Activated CD8-positive, alpha-beta T cell treated with anti-CD3 and anti-CD28 coated beads for 36 hours (primary cell): ENCODE data around the gene RASL10A. TPM values are rescaled to one million over a fixed set of nuclear protein-coding genes. Genes with fewer than 3 reads are reported as not detected.

Source experiments
- ATAC-seq: fragments of 200-7000 bp; cut with Tn5 transposase; one replicate; pipeline ENCODE4 v1.10.0; 2021; ENCODE audit warnings: mild to moderate bottlenecking, moderate library complexity
- CTCF ChIA-PET: fragments of 350-600 bp; sonication (Branson Sonifier 250); formaldehyde crosslinking; loops from one replicate; lab custom pipeline; 2021; ENCODE audit warnings: antibody characterized with exemption; lab: Charles Lee
- POLR2A ChIA-PET: fragments of 350-600 bp; sonication (Branson Sonifier 250); formaldehyde crosslinking; loops from one replicate; lab custom pipeline; 2021; ENCODE audit warnings: antibody characterized with exemption; lab: Charles Lee
- DNase-seq: peaks from one replicate; pipeline ENCODE4 v3.0.0-alpha.2; 2020
- H3K27ac Mint-ChIP-seq: one replicate; pipeline ENCODE4 v1.8.0; 2021; ENCODE audit warnings: mild to moderate bottlenecking, mixed read lengths
- H3K27me3 Mint-ChIP-seq: one replicate; pipeline ENCODE4 v1.8.0; 2021; ENCODE audit warnings: mixed read lengths
- H3K36me3 Mint-ChIP-seq: one replicate; pipeline ENCODE4 v1.8.0; 2021; ENCODE audit warnings: low read depth, mixed read lengths
- H3K4me1 Mint-ChIP-seq: one replicate; pipeline ENCODE4 v1.8.0; 2021; ENCODE audit warnings: low read depth, mixed read lengths
- H3K4me3 Mint-ChIP-seq: one replicate; pipeline ENCODE4 v1.8.0; 2021; ENCODE audit warnings: mild to moderate bottlenecking, moderate library complexity, mixed read lengths
- H3K9me3 Mint-ChIP-seq: one replicate; pipeline ENCODE4 v1.8.0; 2021; ENCODE audit warnings: mixed read lengths
- CTCF ChIP-seq: fragments of 200-600 bp; IDR thresholded peaks from one replicate; pipeline ENCODE4 v1.8.0; 2022; ENCODE audit warnings: antibody characterized with exemption, mild to moderate bottlenecking
- intact Hi-C: fragments of 100-400 bp; cut with micrococcal nuclease; formaldehyde crosslinking; loops from one replicate; pipeline ENCODE4 v1.10.0; 2022
- total RNA-seq, 2 experiments: library from RNA; stranded (reverse); gene quantifications; one replicate each; pipeline ENCODE4 v1.2.3, GENCODE V29; 2021

RASL10A gene
- total RNA-seq, 2 experiments from 2014 or later: 0.56 TPM; not detected in 1

- DNase-seq (no peak), ATAC-seq (no peak)
- ChIA-PET CTCF (interaction anchor here (1.3 kb wide), 1 partner anchor 25 kb away, joined by 3 read pairs; no protein-coding TSS in a partner anchor), POLR2A (no interaction called here)
- Mint-ChIP-seq H3K9me3 (no peaks in the 10 kb centered on the region), H3K4me3 (no peak overlapping the region), H3K36me3 (peaks cover 44% of the 10 kb centered on the region), H3K4me1 (no peaks in the 10 kb centered on the region), H3K27ac (no peak overlapping the region), H3K27me3 (no peaks in the 10 kb centered on the region)
- intact Hi-C loops: no loop called here
- TF ChIP-seq CTCF: no peak
Observed at GRCh38 chr22:29352778-29353177, 37.3 kb upstream of the RASL10A start.

- no peak for ATAC-seq
- intact Hi-C loops: no loop called here
- CTCF ChIA-PET: no interaction called here
- H3K27me3 Mint-ChIP-seq: no peaks in the 10 kb centered on the region
- peaks cover 46% of the 10 kb centered on the region for H3K36me3 Mint-ChIP-seq
- no peak overlapping the region for H3K27ac Mint-ChIP-seq
- no peak for DNase-seq
- TF ChIP-seq CTCF: no peak
- H3K4me1 Mint-ChIP-seq: no peaks in the 10 kb centered on the region
- H3K9me3 Mint-ChIP-seq: no peaks in the 10 kb centered on the region
- POLR2A ChIA-PET: no interaction called here
- H3K4me3 Mint-ChIP-seq: no peak overlapping the region
Observed at GRCh38 chr22:29351891-29352290, 36.4 kb upstream of the RASL10A start.

- no peaks in the 10 kb centered on the region for H3K9me3 Mint-ChIP-seq
Observed at GRCh38 chr22:29351042-29351441, 35.5 kb upstream of the RASL10A start.

GRCh38 chr22:29348956-29349355, 33.5 kb upstream of the RASL10A start:
- intact Hi-C loops: no loop called here
- no peaks in the 10 kb centered on the region for H3K9me3 Mint-ChIP-seq
- H3K27ac Mint-ChIP-seq: no peak overlapping the region
- no peak overlapping the region for H3K4me3 Mint-ChIP-seq
- H3K36me3 Mint-ChIP-seq: peaks cover 41% of the 10 kb centered on the region
- no peaks in the 10 kb centered on the region for H3K27me3 Mint-ChIP-seq
- H3K4me1 Mint-ChIP-seq: no peaks in the 10 kb centered on the region
- ChIA-PET CTCF (no interaction called here), POLR2A (no interaction called here)
- TF ChIP-seq CTCF: no peak
- no peak for DNase-seq
- no peak for ATAC-seq

More at GRCh38 chr22:29351042-29351441, 35.5 kb upstream of the RASL10A start:
- Mint-ChIP-seq H3K27ac (no peak overlapping the region), H3K4me1 (no peaks in the 10 kb centered on the region), H3K36me3 (peaks cover 46% of the 10 kb centered on the region), H3K4me3 (no peak overlapping the region), H3K27me3 (no peaks in the 10 kb centered on the region)
- ATAC-seq (no peak), DNase-seq (no peak)
- intact Hi-C loops: no loop called here
- POLR2A ChIA-PET: no interaction called here
- TF ChIP-seq CTCF: no peak
- CTCF ChIA-PET: no interaction called here

- intact Hi-C loops: no loop called here
- POLR2A ChIA-PET: no interaction called here
- ATAC-seq (no peak), DNase-seq (no peak)
- H3K27me3 Mint-ChIP-seq: no peaks in the 10 kb centered on the region
- no peak for TF ChIP-seq CTCF
- no peak overlapping the region for H3K27ac Mint-ChIP-seq
- no peaks in the 10 kb centered on the region for H3K9me3 Mint-ChIP-seq
- no peak overlapping the region for H3K4me3 Mint-ChIP-seq
- no peaks in the 10 kb centered on the region for H3K4me1 Mint-ChIP-seq
- CTCF ChIA-PET: no interaction called here
- H3K36me3 Mint-ChIP-seq: peaks cover 40% of the 10 kb centered on the region
Observed at GRCh38 chr22:29348041-29348440, 32.5 kb upstream of the RASL10A start.
